ENCODE measurements around the gene PRDM12.

PRDM12 gene

DNA sequence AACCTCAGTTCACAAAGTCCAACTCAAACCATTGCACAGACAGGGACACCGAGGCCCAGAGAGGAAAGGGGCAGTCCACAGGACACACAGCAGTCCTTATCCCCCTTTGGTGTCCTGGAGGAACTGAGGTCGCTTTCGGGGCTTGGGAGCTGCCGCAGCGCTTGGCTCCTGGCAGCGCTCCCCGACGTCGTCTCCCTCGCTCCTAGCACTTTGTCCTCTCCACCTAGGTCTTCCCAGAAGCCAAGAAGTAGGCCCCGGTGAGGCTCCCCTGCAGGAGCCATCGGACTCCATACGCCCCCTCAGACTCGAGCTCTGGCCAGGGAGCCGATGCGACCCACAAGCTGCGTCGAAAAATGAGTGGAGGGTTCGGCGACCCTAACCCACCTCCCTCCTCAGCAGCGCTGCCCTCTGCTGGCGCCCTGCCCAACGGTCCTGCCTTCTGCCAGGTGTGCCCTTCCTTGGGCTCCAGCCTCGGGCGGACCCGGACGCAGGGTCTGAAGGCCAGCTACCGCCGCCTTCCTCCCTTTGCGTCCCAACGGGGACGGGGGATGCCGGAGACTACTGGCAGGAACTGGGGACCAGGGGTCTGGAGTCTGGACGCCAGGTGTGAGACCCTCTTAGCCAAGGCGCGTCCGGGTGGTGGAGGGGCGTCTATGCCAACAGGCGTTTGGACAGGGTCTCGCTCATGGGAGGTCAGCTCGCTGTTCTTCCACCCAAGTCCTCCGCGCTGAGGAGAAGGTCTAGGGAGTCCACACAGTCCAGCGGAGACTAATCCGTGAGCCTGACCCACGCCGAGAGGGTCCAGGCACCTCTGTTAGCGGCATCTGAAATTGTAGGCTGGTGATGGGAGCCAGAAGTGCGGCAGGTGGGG, 2.1 kb upstream of the PRDM12 start:
- no peak for DNase-seq
- no peak overlapping the region for H2AFZ ChIP-seq (ENCODE audit: low read depth, low read length)

DNA sequence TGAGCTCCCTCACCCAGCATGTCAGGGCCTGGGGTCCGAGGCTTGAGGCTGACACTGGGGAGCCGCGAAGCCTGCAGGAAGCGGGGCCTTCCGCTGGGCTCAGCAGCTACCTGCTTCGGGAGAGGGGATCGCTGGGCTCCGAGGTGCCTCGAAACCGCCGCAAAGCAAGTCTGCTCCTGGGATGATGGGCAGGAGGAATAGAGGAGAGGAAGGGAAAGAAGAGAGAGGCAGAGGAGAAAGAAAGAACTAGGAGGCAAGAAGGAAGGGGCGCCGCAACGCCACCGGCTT, 1.5 kb upstream of the PRDM12 start:
- Histone ChIP-seq H3K27ac (ENCODE audit: low read length) (no peak overlapping the region), H3K27me3 (ENCODE audit: insufficient read depth, low read length, poor library complexity) (no peaks in the 10 kb centered on the region), H3K4me3 (ENCODE audit: low read depth in 1 of 2, low read length in 2 of 2) (no peak overlapping the region), H3K9me3 (ENCODE audit: insufficient read depth, low read length, severe bottlenecking) (no peaks in the 10 kb centered on the region), H2AFZ (ENCODE audit: low read depth, low read length) (no peak overlapping the region), H3K9ac (ENCODE audit: low read depth, low read length) (no peak overlapping the region), H3K4me1 (ENCODE audit: insufficient read depth, low read length) (no peaks in the 10 kb centered on the region), H3K36me3 (ENCODE audit: insufficient read depth, low read length) (no peaks in the 10 kb centered on the region), H4K20me1 (ENCODE audit: insufficient read depth, low read length) (no peaks in the 10 kb centered on the region), H3K79me2 (ENCODE audit: insufficient read depth, low read length) (no peaks in the 10 kb centered on the region), H3K4me2 (ENCODE audit: insufficient read depth, low read length) (no peak overlapping the region)
- TF ChIP-seq, protein P1, sequence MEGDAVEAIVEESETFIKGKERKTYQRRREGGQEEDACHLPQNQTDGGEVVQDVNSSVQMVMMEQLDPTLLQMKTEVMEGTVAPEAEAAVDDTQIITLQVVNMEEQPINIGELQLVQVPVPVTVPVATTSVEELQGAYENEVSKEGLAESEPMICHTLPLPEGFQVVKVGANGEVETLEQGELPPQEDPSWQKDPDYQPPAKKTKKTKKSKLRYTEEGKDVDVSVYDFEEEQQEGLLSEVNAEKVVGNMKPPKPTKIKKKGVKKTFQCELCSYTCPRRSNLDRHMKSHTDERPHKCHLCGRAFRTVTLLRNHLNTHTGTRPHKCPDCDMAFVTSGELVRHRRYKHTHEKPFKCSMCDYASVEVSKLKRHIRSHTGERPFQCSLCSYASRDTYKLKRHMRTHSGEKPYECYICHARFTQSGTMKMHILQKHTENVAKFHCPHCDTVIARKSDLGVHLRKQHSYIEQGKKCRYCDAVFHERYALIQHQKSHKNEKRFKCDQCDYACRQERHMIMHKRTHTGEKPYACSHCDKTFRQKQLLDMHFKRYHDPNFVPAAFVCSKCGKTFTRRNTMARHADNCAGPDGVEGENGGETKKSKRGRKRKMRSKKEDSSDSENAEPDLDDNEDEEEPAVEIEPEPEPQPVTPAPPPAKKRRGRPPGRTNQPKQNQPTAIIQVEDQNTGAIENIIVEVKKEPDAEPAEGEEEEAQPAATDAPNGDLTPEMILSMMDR (IDR thresholded peaks at IDR 0.05; ENCODE audit: borderline replicate concordance, extremely low read depth, low read length, poor library complexity, severe bottlenecking) = no peak
- TF ChIP-seq EZH2 (IDR thresholded peaks at IDR 0.05; ENCODE audit: borderline replicate concordance, low read depth, low read length, severe bottlenecking) = no peak
- ATAC-seq (ENCODE audit: insufficient read depth, low read depth) = no peak
- no peak for DNase-seq

More for the DNA sequence above, 2.1 kb upstream of the PRDM12 start:
- Histone ChIP-seq H3K4me2 (ENCODE audit: insufficient read depth, low read length) (no peak overlapping the region), H4K20me1 (ENCODE audit: insufficient read depth, low read length) (no peaks in the 10 kb centered on the region), H3K9me3 (ENCODE audit: insufficient read depth, low read length, severe bottlenecking) (no peaks in the 10 kb centered on the region), H3K27ac (ENCODE audit: low read length) (no peak overlapping the region), H3K27me3 (ENCODE audit: insufficient read depth, low read length, poor library complexity) (no peaks in the 10 kb centered on the region), H3K79me2 (ENCODE audit: insufficient read depth, low read length) (no peaks in the 10 kb centered on the region), H3K9ac (ENCODE audit: low read depth, low read length) (no peak overlapping the region), H3K36me3 (ENCODE audit: insufficient read depth, low read length) (no peaks in the 10 kb centered on the region), H3K4me1 (ENCODE audit: insufficient read depth, low read length) (no peaks in the 10 kb centered on the region), H3K4me3 (ENCODE audit: low read depth in 1 of 2, low read length in 2 of 2) (no peak overlapping the region)
- TF ChIP-seq EZH2 (IDR thresholded peaks at IDR 0.05; ENCODE audit: borderline replicate concordance, low read depth, low read length, severe bottlenecking) = no peak
- TF ChIP-seq, protein P1 (IDR thresholded peaks at IDR 0.05; ENCODE audit: borderline replicate concordance, extremely low read depth, low read length, poor library complexity, severe bottlenecking) = peak; percentile 19
- no peak for ATAC-seq (ENCODE audit: insufficient read depth, low read depth)

DNA sequence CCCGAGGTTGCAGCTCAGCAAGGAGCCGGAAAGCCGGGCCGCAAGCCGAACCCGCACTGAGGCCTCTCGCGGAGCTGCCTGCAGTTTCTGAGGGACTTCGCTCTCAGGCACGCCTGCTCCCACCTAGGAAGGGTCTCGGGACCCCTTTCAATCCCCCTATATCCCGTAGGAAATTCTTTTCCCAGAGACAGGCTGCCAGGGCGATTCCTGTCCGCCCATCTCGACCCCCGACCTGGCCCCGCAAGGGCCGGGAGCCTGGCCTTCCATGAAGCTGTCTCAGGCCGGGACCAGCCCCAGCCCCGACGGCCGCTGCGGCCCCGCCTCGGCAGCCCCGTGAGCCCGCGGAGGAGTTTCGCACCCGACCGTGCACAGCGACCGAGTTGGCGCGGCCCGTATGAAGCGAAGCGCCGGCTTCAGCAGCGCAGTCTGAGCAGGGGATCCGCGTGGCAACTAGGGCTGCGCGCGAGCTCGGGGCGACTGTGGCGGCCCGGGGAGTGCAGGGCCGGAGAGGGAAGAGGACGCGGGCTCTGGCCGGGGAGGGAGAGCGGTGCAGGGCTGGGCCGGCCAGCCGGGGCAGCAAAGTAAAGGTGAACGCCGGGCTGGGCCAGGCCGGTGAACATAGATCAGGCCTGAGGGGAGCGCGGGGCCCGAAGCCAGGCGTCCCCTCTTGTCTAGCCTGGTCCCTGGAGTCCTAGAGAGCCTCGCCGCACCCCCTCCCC, 977 bp upstream of the PRDM12 start:
- ATAC-seq (ENCODE audit: insufficient read depth, low read depth) = no peak
- no peak for DNase-seq
- Histone ChIP-seq H3K27me3 (ENCODE audit: insufficient read depth, low read length, poor library complexity) (no peaks in the 10 kb centered on the region), H3K27ac (ENCODE audit: low read length) (no peak overlapping the region), H3K4me1 (ENCODE audit: insufficient read depth, low read length) (no peaks in the 10 kb centered on the region), H3K4me3 (ENCODE audit: low read depth in 1 of 2, low read length in 2 of 2) (no peak overlapping the region), H4K20me1 (ENCODE audit: insufficient read depth, low read length) (no peaks in the 10 kb centered on the region), H3K9ac (ENCODE audit: low read depth, low read length) (no peak overlapping the region), H3K4me2 (ENCODE audit: insufficient read depth, low read length) (no peak overlapping the region), H3K79me2 (ENCODE audit: insufficient read depth, low read length) (no peaks in the 10 kb centered on the region), H3K36me3 (ENCODE audit: insufficient read depth, low read length) (no peaks in the 10 kb centered on the region), H2AFZ (ENCODE audit: low read depth, low read length) (no peak overlapping the region), H3K9me3 (ENCODE audit: insufficient read depth, low read length, severe bottlenecking) (no peaks in the 10 kb centered on the region)
- TF ChIP-seq, protein P1 (IDR thresholded peaks at IDR 0.05; ENCODE audit: borderline replicate concordance, extremely low read depth, low read length, poor library complexity, severe bottlenecking) = no peak
- TF ChIP-seq EZH2 (IDR thresholded peaks at IDR 0.05; ENCODE audit: borderline replicate concordance, low read depth, low read length, severe bottlenecking) = no peak

All from DND-41 (cell line).